Suprapubic skin (tissue), 4 donors: ENCODE data around the gene TRNT1.

Source experiments
- CTCF ChIP-seq, 2 donors: fragments of 200-600 bp in 1 of 2; fragments of 450-650 bp in 1 of 2; sonication (generic) in 1 of 2; IDR thresholded peaks; one replicate each; pipeline ENCODE4 v1.5.1; 2016 to 2019; ENCODE audit warnings: antibody characterized with exemption in 2 of 2, mild to moderate bottlenecking in 1 of 2, moderate library complexity in 1 of 2
- EP300 ChIP-seq: sonication (generic); formaldehyde crosslinking; IDR thresholded peaks from one replicate; pipeline ENCODE4 v1.6.1; 2017; ENCODE audit warnings: antibody characterized with exemption
- POLR2A ChIP-seq, 2 donors: fragments of 450-650 bp; IDR thresholded peaks; one replicate each; pipeline ENCODE4 v1.6.1; 2017; ENCODE audit warnings: antibody characterized with exemption in 2 of 2, mild to moderate bottlenecking in 2 of 2, moderate library complexity in 2 of 2
- POLR2AphosphoS5 ChIP-seq, 3 donors: sonication (generic); formaldehyde crosslinking; IDR thresholded peaks; one replicate each; pipeline ENCODE4 v1.6.1; 2017; ENCODE audit warnings: antibody characterized with exemption in 3 of 3

- TF ChIP-seq CTCF (IDR thresholded peaks at IDR 0.05) (no peak), POLR2A (IDR thresholded peaks at IDR 0.05) (no peak), POLR2AphosphoS5 (IDR thresholded peaks at IDR 0.05) (no peak), EP300 (no peak)
Measured at GRCh38 chr3:3107858-3108257, 18.9 kb upstream of the TRNT1 start.
